Midbrain (tissue), 1 donor: Measurements from ENCODE around the gene MAPK12.
A peak's percentile ranks its signal among the peaks of the same experiment; 100 is the strongest.

ENCODE experiments used
- DNase-seq: peaks from one replicate; lab custom pipeline; 2025; lab: John Stamatoyannopoulos, UW

MAPK12 gene

DNA sequence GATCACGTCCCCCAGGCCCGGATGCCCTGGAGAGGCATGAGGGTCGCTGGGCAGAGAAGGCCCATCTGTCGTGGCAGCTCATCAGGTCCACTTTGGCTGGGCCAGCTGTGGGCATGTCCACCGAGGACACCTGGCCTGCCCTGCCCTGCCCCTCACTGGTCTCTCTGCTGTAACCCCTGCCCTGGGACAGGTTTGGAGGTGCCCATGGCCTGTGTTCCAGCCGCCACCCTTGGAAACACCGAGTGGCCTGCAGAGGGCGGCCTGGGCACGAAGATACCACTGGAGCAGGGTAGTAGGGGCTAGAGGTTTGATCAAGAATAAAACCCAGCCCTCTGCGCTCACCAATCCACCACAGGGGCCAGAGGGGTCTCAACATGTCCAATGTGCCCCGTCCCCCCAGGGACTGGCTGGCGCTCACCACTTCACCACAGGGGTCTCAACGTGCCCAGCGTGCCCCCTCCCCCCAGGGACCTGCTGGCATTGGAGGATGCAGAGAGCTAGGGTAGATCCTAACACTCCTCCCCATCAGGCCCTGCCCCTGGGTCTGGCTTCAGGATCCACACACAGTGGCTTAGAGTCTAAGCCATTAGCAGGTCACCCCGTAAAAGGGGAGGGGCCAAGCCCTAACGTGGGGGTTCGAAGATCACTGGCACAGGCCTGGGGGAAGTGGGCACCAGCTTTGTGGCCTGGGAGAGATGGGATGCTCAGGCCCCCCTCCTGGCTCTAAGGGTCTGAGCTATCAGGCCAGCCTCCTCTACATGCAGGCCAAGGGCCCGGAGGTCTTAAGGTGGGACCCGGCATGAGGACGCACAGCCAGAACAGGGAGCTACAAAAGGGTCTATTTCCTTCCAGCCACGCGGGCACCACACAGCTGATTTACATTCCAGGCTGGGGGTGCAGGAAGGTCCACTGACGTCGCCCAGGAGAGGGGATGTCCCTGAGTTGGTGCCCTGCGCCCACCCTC, 9.1 kb downstream of the MAPK12 start:
- no peak for DNase-seq

DNA sequence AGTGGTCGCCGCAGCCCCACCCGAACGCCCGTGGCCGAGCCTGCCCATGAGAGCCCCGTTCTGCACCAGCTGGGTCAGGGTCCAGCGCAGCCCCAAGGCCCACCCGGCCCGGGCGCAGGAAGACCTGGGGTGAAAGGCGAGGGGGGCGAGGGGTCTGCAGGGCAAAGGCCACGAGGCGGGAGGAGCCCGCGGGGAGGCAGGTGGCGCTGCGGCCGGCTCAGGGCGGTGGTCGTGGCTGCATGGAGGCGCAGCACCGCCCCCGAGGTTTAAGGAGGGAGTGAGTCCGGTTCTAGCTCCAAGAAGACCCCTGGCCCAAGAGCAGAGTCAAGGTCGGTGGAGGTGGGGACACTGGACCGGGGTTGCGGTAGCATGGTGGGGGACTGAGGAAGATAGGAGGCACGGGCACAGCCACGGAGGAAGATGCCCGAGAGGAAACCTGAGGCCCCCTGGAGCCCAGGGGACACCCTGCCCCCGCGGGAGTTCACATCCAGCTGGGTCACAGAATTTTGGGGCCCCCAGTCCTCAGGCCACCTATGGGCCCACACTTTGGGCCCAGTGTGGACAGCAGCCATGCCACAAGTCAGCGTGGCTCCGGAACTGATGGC, 9.9 kb downstream of the MAPK12 start:
- DNase-seq, result no peak

DNA sequence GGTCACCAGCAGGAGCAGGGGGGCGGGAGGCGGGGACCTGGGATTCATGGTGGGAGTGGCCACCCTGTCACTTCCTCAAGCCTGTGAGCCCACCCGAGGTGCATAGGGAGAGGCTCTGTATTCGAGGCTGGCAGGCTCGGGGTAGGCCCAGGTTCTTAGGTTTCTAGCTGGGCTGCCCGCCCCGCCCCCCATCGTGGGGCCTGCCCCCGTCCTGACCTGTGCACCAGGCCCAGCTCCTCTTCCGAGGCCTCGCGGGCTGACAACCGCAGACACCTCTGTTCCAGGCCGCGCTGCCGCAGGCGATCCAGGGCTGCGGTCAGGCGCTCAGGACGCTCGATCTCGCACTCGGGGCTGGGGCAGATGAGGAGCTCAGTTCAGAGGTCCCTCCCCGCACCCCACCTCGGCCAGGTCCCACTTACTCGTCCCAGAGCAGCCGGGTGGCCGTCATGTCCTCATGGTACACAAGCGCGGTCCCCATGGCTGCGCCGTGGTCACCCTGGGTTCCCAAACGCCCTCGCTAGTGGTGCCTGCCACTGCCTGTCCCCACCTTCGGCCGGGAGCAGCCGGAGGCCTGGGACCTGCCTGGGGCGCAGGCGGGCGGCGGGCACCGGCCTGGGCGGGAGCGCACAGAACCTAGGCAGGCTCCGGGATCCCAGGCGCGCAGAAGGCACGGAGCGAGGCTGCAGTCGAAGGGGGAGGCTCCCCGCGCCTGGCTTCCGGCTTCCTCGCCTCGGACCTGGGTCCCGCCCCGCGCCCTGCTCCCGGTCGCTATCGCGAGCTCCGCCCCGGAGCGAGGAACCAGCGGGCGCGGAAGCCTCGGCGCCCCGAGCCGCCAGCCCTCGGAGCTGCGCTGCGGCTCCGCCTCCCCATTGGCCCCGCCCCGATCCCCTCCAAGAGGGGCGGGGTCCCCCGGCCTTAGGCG, 10.7 kb downstream of the MAPK12 start, which contains the start of gene HDAC10:
TSS of gene HDAC10 (minus strand) at position 711 of the 922 bp plus-strand sequence. CDS start at position 478, 233 bp downstream.
- DNase-seq, result peak; percentile 19

DNA sequence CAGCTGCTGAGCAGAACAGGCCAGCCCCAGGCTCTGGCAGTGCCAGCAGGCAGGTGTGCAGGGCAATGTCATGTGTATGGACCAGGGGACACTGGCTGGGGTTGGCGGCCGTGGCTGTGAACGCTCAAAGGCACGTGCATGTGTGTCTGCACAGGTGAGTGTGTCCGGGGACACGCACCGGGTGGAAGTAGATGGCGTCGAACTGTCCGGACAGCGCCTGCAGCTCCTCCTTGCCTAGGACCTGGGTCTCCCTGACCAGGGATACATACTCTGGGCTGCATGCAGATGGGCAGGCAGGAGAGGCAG, 11.3 kb downstream of the MAPK12 start:
- no peak for DNase-seq

DNA sequence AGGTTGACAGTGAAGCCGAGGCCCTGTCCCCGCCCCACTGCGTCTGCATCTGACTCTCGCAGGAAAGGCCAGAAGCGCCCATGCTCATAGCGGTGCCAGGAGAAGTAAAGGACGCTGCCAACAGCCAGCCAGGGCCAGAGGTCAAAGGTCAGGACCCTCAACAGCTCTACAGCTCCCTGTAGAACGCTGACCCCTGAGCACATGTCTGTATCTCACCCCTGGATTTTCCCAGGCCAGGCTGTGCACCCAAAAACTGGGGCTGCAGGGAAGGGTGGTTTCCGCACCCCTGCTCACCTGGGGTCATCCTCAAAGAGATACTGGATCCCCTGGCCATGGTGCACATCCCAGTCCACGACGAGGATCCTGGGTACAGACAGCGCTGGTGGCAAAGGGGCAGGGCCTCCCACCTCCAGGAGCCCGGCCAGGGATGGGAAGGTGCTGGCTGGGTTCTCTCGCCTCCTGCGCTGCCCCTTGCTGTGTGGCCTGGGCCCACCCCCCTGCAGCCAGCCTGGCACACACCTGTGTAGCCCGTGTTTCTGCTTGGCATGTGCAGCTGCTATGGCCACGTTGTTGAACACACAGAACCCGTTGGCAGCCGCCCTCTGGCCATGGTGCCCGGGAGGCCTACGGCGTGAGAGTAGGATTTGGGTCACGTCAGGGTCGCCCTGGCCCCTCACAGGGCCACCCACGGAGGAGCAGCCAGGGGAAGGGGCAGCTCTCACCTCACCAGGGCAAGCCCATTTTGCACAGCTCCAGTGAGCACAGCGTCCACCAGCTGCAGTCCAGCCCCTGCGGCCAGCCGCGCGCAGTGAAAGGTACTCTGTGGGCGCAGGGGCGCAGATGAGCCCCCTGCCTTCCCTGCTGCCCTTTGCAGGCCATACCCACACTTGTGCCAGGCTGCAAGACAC, 11.9 kb downstream of the MAPK12 start:
- no peak for DNase-seq

DNA sequence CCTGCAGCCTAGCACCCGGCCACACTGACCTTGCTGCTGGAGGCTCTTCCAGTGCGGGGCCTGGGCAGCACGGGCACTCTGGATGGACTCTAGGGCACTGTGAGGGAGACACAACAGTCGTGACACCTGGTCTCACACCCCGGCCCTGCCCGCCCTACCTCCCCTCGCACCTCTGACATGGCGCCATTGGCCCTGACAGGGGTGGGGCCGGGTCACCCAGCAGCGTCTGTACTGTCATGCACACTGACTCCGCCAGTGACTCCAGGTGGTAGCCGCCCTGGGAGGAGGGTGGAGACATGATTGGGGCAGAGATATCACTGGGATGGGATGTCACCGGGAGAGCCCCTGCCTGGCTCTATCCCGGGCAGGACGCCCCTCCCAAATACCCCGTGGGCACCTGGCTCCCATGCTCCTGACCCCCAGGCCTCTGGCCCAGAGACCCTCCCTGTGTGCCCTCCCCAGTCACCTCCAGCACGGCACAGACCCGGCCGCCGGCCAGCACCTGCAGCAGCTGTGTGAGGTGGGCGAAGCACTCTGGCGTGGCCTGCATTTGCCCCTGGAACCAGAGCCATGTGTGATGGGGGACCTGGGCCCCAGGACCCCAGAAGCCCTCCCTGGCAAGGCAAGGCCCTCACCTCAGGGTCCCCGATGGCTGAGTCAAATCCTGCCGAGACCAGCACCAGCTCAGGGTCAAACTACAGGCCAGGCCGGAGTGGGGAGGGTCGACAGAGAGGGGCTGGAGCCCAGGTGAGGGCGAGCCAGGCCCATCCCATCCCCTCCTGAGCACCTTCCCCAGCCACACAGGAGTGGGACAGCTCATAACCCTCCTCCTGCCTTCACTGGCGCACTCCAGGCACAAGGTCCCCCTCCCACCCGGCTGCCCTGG, 13.0 kb downstream of the MAPK12 start:
- DNase-seq, result no peak

DNA sequence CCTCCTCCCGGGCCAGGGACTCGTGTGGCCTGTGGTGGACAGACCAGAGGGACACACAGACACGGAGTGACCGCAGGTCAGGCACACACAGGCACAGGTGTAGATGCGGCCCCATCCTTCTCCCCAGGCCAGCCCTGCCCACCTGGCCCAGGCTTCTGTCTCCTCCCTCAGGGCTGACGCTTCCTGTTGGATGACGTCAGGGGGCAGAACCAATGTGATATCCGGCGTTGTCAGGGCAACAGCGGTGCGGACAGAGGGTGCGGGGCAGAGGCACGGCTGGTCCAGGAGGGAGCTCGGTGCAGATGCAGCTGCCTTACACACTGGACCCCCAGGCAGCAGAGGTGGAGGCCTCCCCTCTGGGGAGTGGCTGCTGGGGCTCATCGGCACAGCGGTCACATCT, 13.7 kb downstream of the MAPK12 start:
- no peak for DNase-seq

DNA sequence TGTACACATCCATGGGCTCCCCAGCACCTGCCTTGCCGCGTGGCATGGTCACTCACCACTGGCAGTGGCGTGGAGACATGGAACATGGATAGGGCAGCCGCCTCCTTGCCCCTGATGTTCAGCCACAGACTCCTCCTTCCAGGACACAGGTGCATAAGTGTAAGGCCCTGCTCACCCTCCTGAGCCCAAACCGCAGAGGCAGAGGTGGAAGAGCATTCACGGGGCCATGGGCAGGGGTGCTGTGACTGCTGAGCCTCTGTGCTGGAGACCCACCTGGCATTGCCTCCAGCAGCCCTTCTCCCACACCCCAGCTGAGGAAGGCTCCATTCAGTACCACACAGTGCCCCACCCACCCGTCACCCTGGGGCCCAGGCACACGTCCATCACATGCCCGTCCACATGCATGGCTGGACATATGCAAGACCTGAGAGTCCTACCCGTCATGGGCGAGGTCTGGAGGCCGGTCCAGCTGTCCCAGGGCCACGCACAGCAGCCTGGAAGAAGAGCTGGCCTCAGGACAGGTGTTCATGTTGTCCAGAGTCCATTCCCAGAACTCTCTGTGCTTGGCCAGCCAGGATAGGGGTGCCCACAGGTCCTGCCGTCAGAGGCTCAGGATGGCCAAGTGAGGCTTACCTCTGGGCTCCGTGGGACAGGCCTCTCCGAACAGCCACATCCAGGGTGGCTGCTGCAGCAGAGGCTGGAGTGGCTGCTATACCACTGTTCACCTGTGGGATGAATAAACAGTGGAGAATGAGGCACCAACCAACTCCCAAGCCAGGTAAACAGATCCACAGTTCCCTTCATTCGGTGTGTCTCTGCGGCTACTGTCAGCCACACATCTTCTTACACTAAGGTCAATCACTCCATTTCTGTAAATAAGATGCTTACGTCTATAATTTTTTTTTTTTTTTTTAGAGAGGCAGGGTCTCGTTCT, 15.0 kb downstream of the MAPK12 start:
- no peak for DNase-seq

DNA sequence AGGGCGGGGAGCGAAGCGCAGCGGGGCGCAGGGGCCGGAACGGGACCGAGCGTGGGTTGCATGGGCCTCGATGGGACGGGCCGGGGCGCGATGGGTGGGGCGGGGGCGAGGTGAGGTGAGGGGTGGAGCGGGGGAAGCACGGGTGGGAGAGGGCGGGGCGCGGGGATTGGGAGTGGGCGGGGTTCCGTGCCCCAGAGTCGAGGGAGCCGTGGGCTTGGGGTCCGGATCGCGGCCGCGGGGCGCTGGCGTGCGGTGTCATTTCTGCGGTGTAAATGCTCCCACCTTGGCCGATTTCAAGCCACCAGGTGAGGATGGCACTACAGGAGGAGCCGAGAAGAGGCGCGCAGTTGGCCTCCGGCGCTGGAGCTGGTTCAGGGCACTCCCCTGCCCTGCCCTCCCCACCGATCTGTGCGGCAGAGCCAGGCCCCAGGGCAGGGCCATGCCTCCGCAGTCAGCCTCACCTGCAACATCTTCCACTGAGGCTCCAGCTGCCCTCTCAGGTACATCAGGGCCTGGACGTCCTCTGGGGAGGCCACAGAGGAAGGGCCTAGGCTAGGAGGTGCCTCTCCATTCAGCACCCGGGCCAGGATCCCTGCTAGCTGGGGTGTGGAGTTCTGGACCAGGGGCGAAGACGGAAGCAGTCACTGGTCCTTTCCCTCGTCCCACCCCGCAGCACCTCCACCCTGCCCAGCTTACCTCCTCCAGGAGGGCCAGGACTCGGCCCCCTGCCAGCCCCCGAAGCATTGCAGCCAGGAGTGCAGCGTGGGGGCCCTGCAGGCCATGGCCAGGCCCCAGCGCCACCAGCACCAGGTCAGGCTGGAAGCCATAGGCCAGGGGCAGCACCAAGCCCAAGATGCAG, 16.0 kb downstream of the MAPK12 start:
- DNase-seq, result no peak

DNA sequence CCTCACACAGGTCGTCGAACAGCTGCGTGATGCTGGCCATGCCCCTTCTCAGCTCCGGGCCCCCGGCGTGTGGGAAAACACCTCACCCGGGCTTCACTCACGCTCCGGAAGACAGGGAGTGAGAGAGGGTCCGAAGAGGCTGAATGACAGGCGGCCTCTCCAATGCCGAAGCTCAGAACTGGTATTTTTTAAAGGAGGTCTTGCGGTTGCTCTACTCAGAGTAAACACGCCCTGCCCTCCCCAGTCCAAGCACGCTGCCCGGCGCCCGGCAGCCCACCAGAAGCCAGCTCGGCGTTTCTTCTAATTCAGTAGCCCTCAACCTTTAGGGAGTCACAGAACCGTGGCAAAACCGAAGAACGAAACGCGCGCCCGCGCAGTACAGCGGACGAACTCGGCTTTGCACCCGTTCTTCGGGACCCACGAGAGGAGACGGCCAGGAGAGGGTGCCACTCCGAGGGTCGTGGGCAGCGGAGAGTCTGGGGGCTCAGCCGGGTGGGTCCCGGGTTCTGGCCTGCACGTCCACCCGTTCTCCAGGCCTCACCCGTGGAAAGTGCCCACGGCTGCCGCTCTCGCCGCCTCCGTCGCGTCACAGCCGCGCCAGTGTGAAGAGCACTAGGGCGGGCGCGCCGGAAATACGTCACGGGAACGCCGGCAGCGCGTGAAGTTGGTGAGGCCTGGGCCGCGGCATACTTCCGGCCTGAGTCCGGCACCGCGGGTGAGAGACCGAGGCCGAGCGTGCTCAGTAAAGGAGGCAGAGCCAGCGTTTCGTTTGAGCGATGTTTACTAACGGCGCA, 16.9 kb downstream of the MAPK12 start, which contains the start of gene TUBGCP6:
TSS of gene TUBGCP6 (minus strand) at position 604 of the 794 bp plus-strand sequence. CDS start at position 40, 564 bp downstream.
- peak; percentile 97 for DNase-seq

DNA sequence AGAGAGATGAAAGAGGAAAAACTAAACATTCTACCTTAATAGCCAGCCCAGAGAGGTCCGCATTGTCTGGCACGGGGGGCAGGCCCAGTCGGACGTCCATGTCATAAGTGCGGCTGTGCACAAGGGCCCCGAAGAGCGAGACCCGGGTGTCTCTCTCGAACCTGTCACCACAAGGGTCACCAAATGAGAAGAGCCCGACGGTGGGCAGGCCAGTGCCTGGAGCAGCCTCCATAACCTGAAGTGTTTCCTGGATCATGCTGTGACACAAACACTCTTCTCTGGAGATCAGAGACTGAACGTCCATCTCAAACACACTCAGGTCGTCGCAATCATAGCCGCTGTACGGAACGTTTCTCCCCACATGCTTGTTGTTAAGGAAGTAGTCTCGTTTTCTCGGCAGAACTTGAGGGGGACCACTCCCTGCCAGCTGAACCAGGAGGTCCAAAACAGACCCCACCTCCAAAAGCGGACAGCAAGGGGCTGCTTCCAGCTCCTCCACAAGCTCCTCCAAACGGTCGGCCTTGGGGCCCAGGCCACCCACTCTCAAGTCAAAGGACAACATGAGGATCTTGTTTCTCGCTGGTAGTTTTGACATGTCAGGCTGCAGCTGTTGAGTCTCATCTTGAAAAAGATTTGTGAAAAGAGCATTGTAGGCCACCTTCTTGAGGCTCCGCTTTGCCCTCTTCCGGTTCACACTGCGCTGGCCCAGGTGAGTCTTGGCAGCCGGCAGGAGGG, 17.6 kb downstream of the MAPK12 start:
- DNase-seq, result no peak

DNA sequence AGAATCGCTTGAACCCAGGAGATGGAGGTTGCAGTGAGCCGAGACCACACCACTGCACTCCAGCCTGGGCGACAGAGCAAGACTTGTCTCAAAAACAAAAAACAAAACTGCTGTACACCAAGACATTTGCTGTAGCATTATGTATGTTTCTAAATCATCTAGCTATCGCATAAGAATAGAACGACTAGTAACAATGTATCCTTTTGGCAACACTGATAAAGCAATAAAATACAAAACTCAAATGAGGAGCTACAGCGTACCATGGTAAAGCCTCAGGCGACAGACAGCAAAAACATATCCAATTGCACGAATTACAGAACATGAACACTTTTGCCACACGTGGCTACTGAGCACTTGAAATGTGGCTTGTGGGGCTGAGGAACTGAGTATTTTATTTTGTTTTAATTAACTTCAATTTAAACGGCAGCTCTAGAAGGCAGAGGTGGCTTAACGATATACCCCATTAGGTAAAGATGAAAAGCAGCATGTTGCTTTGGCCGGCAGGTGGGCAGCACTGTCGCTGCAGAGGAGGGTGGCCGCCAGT, 19.0 kb downstream of the MAPK12 start:
- DNase-seq, result no peak

DNA sequence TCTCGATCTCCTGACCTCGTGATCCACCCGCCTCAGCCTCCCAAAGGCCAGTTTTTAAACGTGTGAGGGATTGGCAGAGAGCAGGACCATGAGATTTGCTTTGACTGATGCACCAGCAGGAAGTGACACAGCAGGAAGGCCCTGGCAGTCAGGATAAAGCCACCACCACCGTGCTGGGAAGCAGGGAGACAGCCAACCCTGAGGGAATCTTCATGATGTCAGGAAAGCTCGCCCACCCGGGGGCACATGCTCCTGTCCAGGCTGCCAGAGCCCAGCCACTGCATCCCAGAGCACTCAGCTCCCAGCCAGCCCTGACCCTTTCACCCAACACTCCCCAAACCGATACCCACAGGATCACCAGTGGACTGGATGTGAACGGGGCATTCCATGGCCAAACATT, 22.7 kb downstream of the MAPK12 start:
- no peak for DNase-seq

DNA sequence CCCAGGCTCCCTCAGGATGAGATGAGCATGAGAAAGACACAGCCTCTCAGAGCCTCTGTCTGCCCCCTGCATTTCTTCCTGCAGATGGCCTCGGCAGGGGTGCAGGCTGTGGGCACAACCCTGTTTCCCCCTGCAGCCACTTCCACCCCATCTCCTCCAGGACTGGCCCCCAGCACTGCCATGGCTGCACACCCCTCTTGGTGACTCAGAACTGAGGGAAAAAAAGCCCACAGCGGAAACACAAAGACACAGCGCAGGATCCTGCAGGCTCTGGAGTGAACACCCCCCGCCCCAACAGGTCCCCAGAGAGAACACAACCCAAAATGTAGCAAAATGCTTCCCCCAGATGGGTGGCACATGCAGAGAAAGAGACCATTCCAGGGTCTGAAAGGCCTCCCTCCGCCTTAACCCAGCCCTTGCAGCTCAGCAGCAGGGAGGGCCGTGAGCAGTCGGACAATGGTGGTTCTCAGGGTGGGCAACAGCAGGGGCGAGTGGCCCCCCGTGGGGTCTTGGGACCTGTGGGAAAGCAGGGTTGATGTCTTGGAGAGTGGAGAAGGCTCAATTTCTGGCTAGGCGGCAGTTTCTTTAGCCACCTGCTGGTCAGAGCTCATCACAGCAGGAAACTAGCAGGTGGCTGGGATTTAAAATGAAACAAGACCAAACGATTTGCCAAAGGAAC, 24.6 kb downstream of the MAPK12 start:
- no peak for DNase-seq

DNA sequence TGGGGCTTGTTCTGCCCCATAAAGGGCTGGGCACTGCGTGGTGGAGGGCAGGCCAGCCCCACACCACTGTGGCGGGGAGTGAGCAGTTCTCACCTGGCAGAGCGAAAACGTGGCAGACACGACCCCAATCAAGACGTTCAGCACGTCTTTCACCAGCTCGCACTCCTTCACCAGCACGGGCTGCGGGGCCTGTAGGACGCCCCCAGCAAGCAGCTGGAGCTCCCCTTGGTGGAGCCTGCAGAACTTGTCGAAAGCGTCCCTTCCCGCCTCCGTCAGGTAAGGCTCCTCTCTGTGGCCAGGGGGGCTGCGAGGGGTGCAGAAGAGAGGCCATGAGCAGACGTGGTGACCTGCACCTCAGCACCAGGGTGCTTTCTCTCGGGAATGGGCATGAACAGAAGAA, 28.3 kb downstream of the MAPK12 start:
- DNase-seq, result no peak
